Thyroid gland (tissue), 4 donors: ENCODE results near the gene INPP5J.

ENCODE experiments used
- POLR2A ChIP-seq, 2 donors: fragments of 450-650 bp; IDR thresholded peaks; one replicate each; pipeline ENCODE4 v1.6.1; 2017; ENCODE audit warnings: antibody characterized with exemption in 2 of 2, mild to moderate bottlenecking in 2 of 2, moderate library complexity in 1 of 2
- TF ChIP-seq, protein P1 (sequence below), 6 experiments: fragments of 200-600 bp in 3 of 6; fragments of 450-650 bp in 3 of 6; sonication (generic) in 3 of 6; IDR thresholded peaks; one replicate each; pipeline ENCODE4 v1.5.1; 2016 to 2019; ENCODE audit warnings: antibody characterized with exemption in 6 of 6, mild to moderate bottlenecking in 2 of 6, inconsistent platforms in 1 of 6, moderate library complexity in 1 of 6

GRCh38 chr22:31160328-31160978 is 37.7 kb downstream of the INPP5J start:
- TF ChIP-seq, protein P1, sequence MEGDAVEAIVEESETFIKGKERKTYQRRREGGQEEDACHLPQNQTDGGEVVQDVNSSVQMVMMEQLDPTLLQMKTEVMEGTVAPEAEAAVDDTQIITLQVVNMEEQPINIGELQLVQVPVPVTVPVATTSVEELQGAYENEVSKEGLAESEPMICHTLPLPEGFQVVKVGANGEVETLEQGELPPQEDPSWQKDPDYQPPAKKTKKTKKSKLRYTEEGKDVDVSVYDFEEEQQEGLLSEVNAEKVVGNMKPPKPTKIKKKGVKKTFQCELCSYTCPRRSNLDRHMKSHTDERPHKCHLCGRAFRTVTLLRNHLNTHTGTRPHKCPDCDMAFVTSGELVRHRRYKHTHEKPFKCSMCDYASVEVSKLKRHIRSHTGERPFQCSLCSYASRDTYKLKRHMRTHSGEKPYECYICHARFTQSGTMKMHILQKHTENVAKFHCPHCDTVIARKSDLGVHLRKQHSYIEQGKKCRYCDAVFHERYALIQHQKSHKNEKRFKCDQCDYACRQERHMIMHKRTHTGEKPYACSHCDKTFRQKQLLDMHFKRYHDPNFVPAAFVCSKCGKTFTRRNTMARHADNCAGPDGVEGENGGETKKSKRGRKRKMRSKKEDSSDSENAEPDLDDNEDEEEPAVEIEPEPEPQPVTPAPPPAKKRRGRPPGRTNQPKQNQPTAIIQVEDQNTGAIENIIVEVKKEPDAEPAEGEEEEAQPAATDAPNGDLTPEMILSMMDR (IDR thresholded peaks at IDR 0.05): no peak
- no peak for TF ChIP-seq POLR2A (IDR thresholded peaks at IDR 0.05)
